ENCODE measurements around the gene DDX42. TPM values are rescaled to one million over a fixed set of nuclear protein-coding genes. Genes with fewer than 3 reads are reported as not detected.

Gene DDX42
- total and polyA plus RNA-seq, 2 of the 13 experiments (the other 11 are each of a cell fraction or from before 2014, with no cell fraction given): 87.2 to 92.9 TPM

- peak; percentile 94 for TF ChIP-seq POGK (CRISPR knock-in tag; conservative IDR thresholded peaks at IDR 0.05)
- TF ChIP-seq ZBTB44 (CRISPR knock-in tag; IDR thresholded peaks at IDR 0.05): peak; percentile 94
- peak; percentile 6; the same call in 1 of the 2 replicates for TF ChIP-seq THAP8 (CRISPR knock-in tag; IDR thresholded peaks at IDR 0.05; ENCODE audit: borderline replicate concordance)
- peak; percentile 89 for TF ChIP-seq ZNF317 (CRISPR knock-in tag; IDR thresholded peaks at IDR 0.05)
- TF ChIP-seq RXRB (CRISPR knock-in tag; IDR thresholded peaks at IDR 0.05; ENCODE audit: borderline replicate concordance): peak; percentile 88
- peak; percentile 76; the same call in 1 of the 2 replicates for TF ChIP-seq RERE (CRISPR knock-in tag; IDR thresholded peaks at IDR 0.05; ENCODE audit: low read depth)
- peak; percentile 79 for TF ChIP-seq EED (CRISPR knock-in tag; IDR thresholded peaks at IDR 0.05)
- peak; percentile 91 for TF ChIP-seq DRAP1 (CRISPR knock-in tag; IDR thresholded peaks at IDR 0.05)
- no peak for TF ChIP-seq FOXC1 (CRISPR knock-in tag; IDR thresholded peaks at IDR 0.05; ENCODE audit: borderline replicate concordance)
- TF ChIP-seq MLX (CRISPR knock-in tag; IDR thresholded peaks at IDR 0.05): 0 out of 2 replicates have a peak, but pooled peaks have one; percentile 31
- peak; percentile 86 for TF ChIP-seq SIX1 (CRISPR knock-in tag; IDR thresholded peaks at IDR 0.05; ENCODE audit: borderline replicate concordance)
Measured at GRCh38 chr17:63842540-63843386, 68.8 kb downstream of the DDX42 start, which contains the start of gene SMARCD2 (continued).
